K562 (cell line): ENCODE data around the gene RSF1.

Source experiments
- ARNT ChIP-seq, 2 experiments: fragments of 450-650 bp; IDR thresholded peaks; 2 replicates each; pipeline ENCODE4 v1.6.1; 2016; ENCODE audit warnings: mild to moderate bottlenecking in 1 of 2
- EGR1 ChIP-seq: fragments of 450-650 bp; conservative IDR thresholded peaks from 2 replicates; pipeline ENCODE4 v1.6.1; 2017; ENCODE audit warnings: mild to moderate bottlenecking
- ETS2 ChIP-seq: IDR thresholded peaks from 2 replicates; pipeline ENCODE4 v1.6.1; 2016; ENCODE audit warnings: borderline replicate concordance, missing genetic modification characterization, mild to moderate bottlenecking, moderate library complexity, missing compliant biosample characterization; ENCODE audit not compliant: poor library complexity, severe bottlenecking
- RNF2 ChIP-seq: sonication (generic); IDR thresholded peaks from 2 replicates; pipeline ENCODE4 v1.6.1; 2016
- SMC3 ChIP-seq: conservative IDR thresholded peaks from 2 replicates; pipeline ENCODE4 v1.6.1; 2011; ENCODE audit warnings: low read depth, low read length, improper control_type of control experiment; ENCODE audit not compliant: insufficient read depth
- SREBF1 ChIP-seq: fragments of 150-350 bp; IDR thresholded peaks from 2 replicates; pipeline ENCODE4 v1.6.1; 2014; ENCODE audit warnings: antibody characterized with exemption, low read depth, low read length, borderline replicate concordance
- ZNF184 ChIP-seq: sonication (generic); formaldehyde crosslinking; IDR thresholded peaks from 2 replicates; pipeline ENCODE4 v1.5.0; 2020; ENCODE audit warnings: missing genetic modification reagents
- TF ChIP-seq, protein P1 (sequence below): sonication (generic); formaldehyde crosslinking; IDR thresholded peaks from 2 replicates; pipeline ENCODE4 v1.5.0; 2020; ENCODE audit warnings: missing genetic modification reagents
- TF ChIP-seq, protein P2 (sequence below): fragments of 250-450 bp; sonication (Bioruptor Pico); IDR thresholded peaks from 2 replicates; pipeline ENCODE4 v1.8.0; 2022; ENCODE audit warnings: inconsistent platforms
- TF ChIP-seq, protein P3 (sequence below), 2 experiments: fragments of 450-650 bp in 1 of 2; sonication (generic) in 1 of 2; formaldehyde crosslinking in 1 of 2; IDR thresholded peaks in 1 of 2; conservative IDR thresholded peaks in 1 of 2; 2 replicates each; pipeline versions ENCODE4 v1.6.1 to v1.8.1; 2016 to 2023; ENCODE audit warnings: mild to moderate bottlenecking in 2 of 2, moderate library complexity in 2 of 2, inconsistent platforms in 1 of 2, missing genetic modification reagents in 1 of 2
- TF ChIP-seq, protein P4 (sequence below), 3 experiments: IDR thresholded peaks in 2 of 3; conservative IDR thresholded peaks in 1 of 3; 2 replicates each; pipeline ENCODE4 v1.5.1; 2011 to 2012; ENCODE audit warnings: low read length in 3 of 3, mild to moderate bottlenecking in 3 of 3, control low read depth in 2 of 3, improper control_type of control experiment in 1 of 3, inconsistent platforms in 1 of 3, low read depth in 1 of 3, mixed read lengths in 1 of 3, moderate library complexity in 1 of 3; ENCODE audit not compliant: insufficient read depth in 2 of 3

DNA sequence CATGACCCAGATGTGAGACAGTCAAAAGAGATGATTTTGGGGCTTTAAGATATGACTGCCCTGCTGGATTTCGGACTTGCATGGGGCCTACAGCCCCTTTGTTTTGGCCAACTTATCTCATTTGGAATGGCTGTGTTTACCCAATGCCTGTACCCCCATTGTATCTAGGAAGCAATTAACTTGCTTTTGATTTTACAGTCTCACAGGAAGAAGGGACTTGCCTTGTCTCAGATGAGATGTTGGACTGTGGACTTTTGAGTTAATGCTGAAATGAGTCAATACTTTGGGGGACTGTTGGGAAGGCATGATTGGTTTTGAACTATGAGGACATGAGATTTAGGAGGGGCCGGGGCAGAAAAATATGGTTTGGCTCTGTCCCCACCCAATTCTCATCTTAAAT, 88.4 kb downstream of the RSF1 start:
- TF ChIP-seq ZNF184 (no peak), SREBF1 (no peak), EGR1 (no peak), SMC3 (no peak), RNF2 (no peak), ARNT (IDR thresholded peaks at IDR 0.05) (no peak), ETS2 (no peak)
- TF ChIP-seq, protein P1, sequence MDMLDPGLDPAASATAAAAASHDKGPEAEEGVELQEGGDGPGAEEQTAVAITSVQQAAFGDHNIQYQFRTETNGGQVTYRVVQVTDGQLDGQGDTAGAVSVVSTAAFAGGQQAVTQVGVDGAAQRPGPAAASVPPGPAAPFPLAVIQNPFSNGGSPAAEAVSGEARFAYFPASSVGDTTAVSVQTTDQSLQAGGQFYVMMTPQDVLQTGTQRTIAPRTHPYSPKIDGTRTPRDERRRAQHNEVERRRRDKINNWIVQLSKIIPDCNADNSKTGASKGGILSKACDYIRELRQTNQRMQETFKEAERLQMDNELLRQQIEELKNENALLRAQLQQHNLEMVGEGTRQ (CRISPR knock-in tag): no peak
- TF ChIP-seq, protein P2, sequence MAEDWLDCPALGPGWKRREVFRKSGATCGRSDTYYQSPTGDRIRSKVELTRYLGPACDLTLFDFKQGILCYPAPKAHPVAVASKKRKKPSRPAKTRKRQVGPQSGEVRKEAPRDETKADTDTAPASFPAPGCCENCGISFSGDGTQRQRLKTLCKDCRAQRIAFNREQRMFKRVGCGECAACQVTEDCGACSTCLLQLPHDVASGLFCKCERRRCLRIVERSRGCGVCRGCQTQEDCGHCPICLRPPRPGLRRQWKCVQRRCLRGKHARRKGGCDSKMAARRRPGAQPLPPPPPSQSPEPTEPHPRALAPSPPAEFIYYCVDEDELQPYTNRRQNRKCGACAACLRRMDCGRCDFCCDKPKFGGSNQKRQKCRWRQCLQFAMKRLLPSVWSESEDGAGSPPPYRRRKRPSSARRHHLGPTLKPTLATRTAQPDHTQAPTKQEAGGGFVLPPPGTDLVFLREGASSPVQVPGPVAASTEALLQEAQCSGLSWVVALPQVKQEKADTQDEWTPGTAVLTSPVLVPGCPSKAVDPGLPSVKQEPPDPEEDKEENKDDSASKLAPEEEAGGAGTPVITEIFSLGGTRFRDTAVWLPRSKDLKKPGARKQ (CRISPR knock-in tag): no peak
- TF ChIP-seq, protein P3, sequence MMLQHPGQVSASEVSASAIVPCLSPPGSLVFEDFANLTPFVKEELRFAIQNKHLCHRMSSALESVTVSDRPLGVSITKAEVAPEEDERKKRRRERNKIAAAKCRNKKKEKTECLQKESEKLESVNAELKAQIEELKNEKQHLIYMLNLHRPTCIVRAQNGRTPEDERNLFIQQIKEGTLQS (IDR thresholded peaks at IDR 0.05): no peak
- TF ChIP-seq, protein P3 (CRISPR knock-in tag; conservative IDR thresholded peaks at IDR 0.05): no peak
- TF ChIP-seq, protein P4, sequence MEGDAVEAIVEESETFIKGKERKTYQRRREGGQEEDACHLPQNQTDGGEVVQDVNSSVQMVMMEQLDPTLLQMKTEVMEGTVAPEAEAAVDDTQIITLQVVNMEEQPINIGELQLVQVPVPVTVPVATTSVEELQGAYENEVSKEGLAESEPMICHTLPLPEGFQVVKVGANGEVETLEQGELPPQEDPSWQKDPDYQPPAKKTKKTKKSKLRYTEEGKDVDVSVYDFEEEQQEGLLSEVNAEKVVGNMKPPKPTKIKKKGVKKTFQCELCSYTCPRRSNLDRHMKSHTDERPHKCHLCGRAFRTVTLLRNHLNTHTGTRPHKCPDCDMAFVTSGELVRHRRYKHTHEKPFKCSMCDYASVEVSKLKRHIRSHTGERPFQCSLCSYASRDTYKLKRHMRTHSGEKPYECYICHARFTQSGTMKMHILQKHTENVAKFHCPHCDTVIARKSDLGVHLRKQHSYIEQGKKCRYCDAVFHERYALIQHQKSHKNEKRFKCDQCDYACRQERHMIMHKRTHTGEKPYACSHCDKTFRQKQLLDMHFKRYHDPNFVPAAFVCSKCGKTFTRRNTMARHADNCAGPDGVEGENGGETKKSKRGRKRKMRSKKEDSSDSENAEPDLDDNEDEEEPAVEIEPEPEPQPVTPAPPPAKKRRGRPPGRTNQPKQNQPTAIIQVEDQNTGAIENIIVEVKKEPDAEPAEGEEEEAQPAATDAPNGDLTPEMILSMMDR (IDR thresholded peaks at IDR 0.05 in 2 of 3, conservative IDR thresholded peaks at IDR 0.05 in 1 of 3; ENCODE audit: insufficient read depth in 2 of 3, low read depth in 1 of 3, low read length in 3 of 3): no peak
